ENCODE measurements around the gene NIPAL4.

NIPAL4 gene

GRCh38 chr5:157520911-157521703 is 61.1 kb downstream of the NIPAL4 start:
- no peak for DNase-seq
- TF ChIP-seq CTCF (IDR thresholded peaks at IDR 0.05; ENCODE audit: low read depth, low read length), result no peak
- H3K9me3 ChIP-seq, result no peaks in the 10 kb centered on the region
- no peaks in the 10 kb centered on the region for H3K36me3 ChIP-seq
- H3K4me1 ChIP-seq, result no peaks in the 10 kb centered on the region
- no peaks in the 10 kb centered on the region for H3K27me3 ChIP-seq
- no peak overlapping the region for H3K4me3 ChIP-seq (ENCODE audit: low read depth, low read length)

- H3K4me1 ChIP-seq, result no peaks in the 10 kb centered on the region
- H3K27me3 ChIP-seq, result no peaks in the 10 kb centered on the region
- no peaks in the 10 kb centered on the region for H3K9me3 ChIP-seq
- no peak for DNase-seq
- H3K36me3 ChIP-seq, result no peaks in the 10 kb centered on the region
- H3K4me3 ChIP-seq (ENCODE audit: low read depth, low read length), result no peak overlapping the region
- no peak for TF ChIP-seq CTCF (IDR thresholded peaks at IDR 0.05; ENCODE audit: low read depth, low read length)
Measured at GRCh38 chr5:157521704-157522029, 61.7 kb downstream of the NIPAL4 start.

GRCh38 chr5:157523976-157524375 is 64.0 kb downstream of the NIPAL4 start:
- DNase-seq, result no peak
- H3K9me3 ChIP-seq, result no peaks in the 10 kb centered on the region
- no peaks in the 10 kb centered on the region for H3K4me1 ChIP-seq
- no peak overlapping the region for H3K4me3 ChIP-seq (ENCODE audit: low read depth, low read length)
- TF ChIP-seq CTCF (IDR thresholded peaks at IDR 0.05; ENCODE audit: low read depth, low read length), result no peak
- no peaks in the 10 kb centered on the region for H3K27me3 ChIP-seq
- no peaks in the 10 kb centered on the region for H3K36me3 ChIP-seq
